ENCODE measurements around the gene IL31RA.

GRCh38 chr5:55929020-55929799 is 78.1 kb downstream of the IL31RA start:
- TF ChIP-seq CTCF (IDR thresholded peaks at IDR 0.05) (no peak), POLR2A (IDR thresholded peaks at IDR 0.05) (no peak)

All from breast epithelium (tissue), 3 donors.